Iris pigment epithelial cell (primary cell): ENCODE data around the gene POTEB2.
"Not testable (repeated sequence)": the region's sequence is repeated elsewhere in the genome, so short reads cannot be mapped to it uniquely, and the experiment has no call there.

ENCODE experiments used
- DNase-seq: peaks from one replicate; pipeline ENCODE4 v3.0.0-alpha.2; 2011; ENCODE audit warnings: low read depth

POTEB2 gene

GRCh38 chr15:20866214-20866613, at the start of gene POTEB2:
Gene POTEB2 (minus strand): TSS chr15:20866314. CDS start chr15:20866281, 33 bp downstream.
- DNase-seq = not testable (repeated sequence)

- not testable (repeated sequence) for DNase-seq
Measured at GRCh38 chr15:20879916-20880315, 13.8 kb upstream of the POTEB2 start.

GRCh38 chr15:20878464-20878863, 12.3 kb upstream of the POTEB2 start:
- DNase-seq = not testable (repeated sequence)

- DNase-seq = not testable (repeated sequence)
Measured at GRCh38 chr15:20877819-20878218, 11.7 kb upstream of the POTEB2 start.
